H9 (cell line): ENCODE measurements around the gene SIRPB1. TPM values are rescaled to one million over a fixed set of nuclear protein-coding genes. Genes with fewer than 3 reads are reported as not detected.

ENCODE experiments used
- DNase-seq: peaks from one replicate; pipeline ENCODE4 v3.0.0-alpha.2; 2017
- H2AFZ ChIP-seq: one replicate; pipeline ENCODE4 v1.6.1; 2013; ENCODE audit warnings: mild to moderate bottlenecking, low read length, control low read depth, moderate library complexity
- H2AK5ac ChIP-seq: 2 replicates; pipeline ENCODE4 v1.6.1; 2013; ENCODE audit warnings: low read length, control low read depth, mixed read lengths; ENCODE audit not compliant: insufficient read length
- H2BK120ac ChIP-seq: one replicate; pipeline ENCODE4 v1.6.1; 2013; ENCODE audit warnings: low read depth, mild to moderate bottlenecking, low read length, control low read depth, inconsistent platforms; ENCODE audit not compliant: poor library complexity, severe bottlenecking
- H2BK12ac ChIP-seq: 2 replicates; pipeline ENCODE4 v1.6.1; 2013; ENCODE audit warnings: low read length, control low read depth, mixed read lengths, low read depth; ENCODE audit not compliant: insufficient read length
- H2BK15ac ChIP-seq: 2 replicates; pipeline ENCODE4 v1.6.1; 2013; ENCODE audit warnings: low read depth, low read length, control low read depth
- H2BK20ac ChIP-seq: one replicate; pipeline ENCODE4 v1.6.1; 2013; ENCODE audit warnings: low read depth, mild to moderate bottlenecking, low read length, control low read depth, inconsistent platforms; ENCODE audit not compliant: poor library complexity, severe bottlenecking
- H2BK5ac ChIP-seq: 2 replicates; pipeline ENCODE4 v1.6.1; 2013; ENCODE audit warnings: low read length, control low read depth, mixed read lengths; ENCODE audit not compliant: insufficient read length
- H3K14ac ChIP-seq: 2 replicates; pipeline ENCODE4 v1.6.1; 2013; ENCODE audit warnings: low read length, control low read depth; ENCODE audit not compliant: insufficient read depth
- H3K18ac ChIP-seq: 2 replicates; pipeline ENCODE4 v1.6.1; 2013; ENCODE audit warnings: low read depth, mild to moderate bottlenecking, mixed read lengths, low read length, control low read depth; ENCODE audit not compliant: insufficient read length
- H3K23ac ChIP-seq: 2 replicates; pipeline ENCODE4 v1.6.1; 2013; ENCODE audit warnings: low read length, control low read depth, mixed read lengths, low read depth; ENCODE audit not compliant: insufficient read length
- H3K23me2 ChIP-seq: 2 replicates; pipeline ENCODE4 v1.6.1; 2013; ENCODE audit warnings: low read depth, mild to moderate bottlenecking, mixed read lengths, low read length, control low read depth; ENCODE audit not compliant: insufficient read length, poor library complexity, severe bottlenecking
- H3K27ac ChIP-seq: 2 replicates; pipeline ENCODE4 v1.5.1; 2013; ENCODE audit warnings: low read length, control low read depth, mixed read lengths, low read depth; ENCODE audit not compliant: insufficient read length
- H3K27me3 ChIP-seq: 2 replicates; pipeline ENCODE4 v1.6.1; 2013; ENCODE audit warnings: low read length, control low read depth, inconsistent platforms; ENCODE audit not compliant: insufficient read depth
- H3K4ac ChIP-seq: 2 replicates; pipeline ENCODE4 v1.6.1; 2013; ENCODE audit warnings: low read depth, mild to moderate bottlenecking, control low read depth, inconsistent platforms, low read length, moderate library complexity
- H3K4me1 ChIP-seq: 2 replicates; pipeline ENCODE4 v1.6.1; 2013; ENCODE audit warnings: low read length, control low read depth, inconsistent platforms; ENCODE audit not compliant: insufficient read depth
- H3K4me2 ChIP-seq: 2 replicates; pipeline ENCODE4 v1.6.1; 2013; ENCODE audit warnings: low read length, control low read depth, mixed read lengths; ENCODE audit not compliant: insufficient read length, insufficient read depth
- H3K56ac ChIP-seq: 2 replicates; pipeline ENCODE4 v1.6.1; 2013; ENCODE audit warnings: low read depth, mild to moderate bottlenecking, mixed read lengths, low read length, control low read depth; ENCODE audit not compliant: insufficient read length
- H3K79me1 ChIP-seq: 2 replicates; pipeline ENCODE4 v1.6.1; 2013; ENCODE audit warnings: low read depth, mild to moderate bottlenecking, moderate library complexity, low read length, control low read depth, inconsistent platforms; ENCODE audit not compliant: insufficient read depth, poor library complexity, severe bottlenecking
- H3K79me2 ChIP-seq: 2 replicates; pipeline ENCODE4 v1.6.1; 2013; ENCODE audit warnings: low read length, control low read depth, inconsistent platforms; ENCODE audit not compliant: insufficient read depth
- H3K9ac ChIP-seq: 2 replicates; pipeline ENCODE4 v1.6.1; 2013; ENCODE audit warnings: low read length, control low read depth, mixed read lengths; ENCODE audit not compliant: insufficient read length; ENCODE audit errors: extremely low read depth
- H3K9me3 ChIP-seq: one replicate; pipeline ENCODE4 v1.6.1; 2013; ENCODE audit warnings: low read depth, low read length, inconsistent platforms; ENCODE audit not compliant: control insufficient read depth
- H3T11ph ChIP-seq: one replicate; pipeline ENCODE4 v1.6.1; 2013; ENCODE audit warnings: mild to moderate bottlenecking, low read length, control low read depth, inconsistent platforms
- H4K20me1 ChIP-seq: one replicate; pipeline ENCODE4 v1.6.1; 2013; ENCODE audit not compliant: control insufficient read depth, insufficient read length, insufficient read depth
- H4K5ac ChIP-seq: 2 replicates; pipeline ENCODE4 v1.6.1; 2013; ENCODE audit warnings: low read depth, mild to moderate bottlenecking, mixed read lengths, low read length, control low read depth; ENCODE audit not compliant: insufficient read length
- H4K8ac ChIP-seq: replicated peaks from 2 replicates; pipeline ENCODE4 v1.6.1; 2013; ENCODE audit warnings: low read length, control low read depth, mixed read lengths, low read depth; ENCODE audit not compliant: insufficient read length
- H4K91ac ChIP-seq: 2 replicates; pipeline ENCODE4 v1.6.1; 2013; ENCODE audit warnings: low read depth, mild to moderate bottlenecking, moderate library complexity, mixed read lengths, low read length, control low read depth; ENCODE audit not compliant: insufficient read length
- H3K27ac Mint-ChIP-seq, 3 experiments: 2 replicates in 2 of 3; 3 replicates in 1 of 3; pipeline ENCODE4 v1.8.0; 2020 to 2021; ENCODE audit warnings: mixed read lengths in 3 of 3, mild to moderate bottlenecking in 1 of 3, moderate library complexity in 1 of 3
- H3K27me3 Mint-ChIP-seq: 2 replicates; pipeline ENCODE4 v1.8.0; 2021; ENCODE audit warnings: low read depth, mild to moderate bottlenecking, moderate library complexity, mixed read lengths
- H3K36me3 Mint-ChIP-seq, 3 experiments: 2 replicates in 2 of 3; 3 replicates in 1 of 3; pipeline ENCODE4 v1.8.0; 2020 to 2021; ENCODE audit warnings: low read depth in 3 of 3, mixed read lengths in 3 of 3; ENCODE audit not compliant: insufficient read depth in 1 of 3
- H3K4me1 Mint-ChIP-seq, 2 experiments: 2 replicates each; pipeline ENCODE4 v1.8.0; 2020; ENCODE audit warnings: mixed read lengths in 2 of 2
- H3K4me3 Mint-ChIP-seq, 2 experiments: 2 replicates in 1 of 2; 3 replicates in 1 of 2; pipeline ENCODE4 v1.8.0; 2020 to 2021; ENCODE audit warnings: mild to moderate bottlenecking in 2 of 2, mixed read lengths in 2 of 2, moderate library complexity in 1 of 2
- H3K9me3 Mint-ChIP-seq, 2 experiments: 2 replicates in 1 of 2; 3 replicates in 1 of 2; pipeline ENCODE4 v1.8.0; 2020; ENCODE audit warnings: mild to moderate bottlenecking in 2 of 2, mixed read lengths in 2 of 2, moderate library complexity in 1 of 2
- CTCF ChIP-seq: fragments of 200-600 bp; sonication (generic); conservative IDR thresholded peaks from 3 replicates; pipeline ENCODE4 v1.8.0; 2021; ENCODE audit warnings: antibody characterized with exemption, mild to moderate bottlenecking
- WGBS: extraction: QIAGEN DNeasy Blood & Tissue Kit; methylation state at CpG from one replicate; pipeline ENCODE4 v1.1.7; 2013; ENCODE audit warnings: missing lambda C conversion rate, low lambda C conversion rate, mixed read lengths; ENCODE audit not compliant: insufficient read length; ENCODE audit errors: extremely low coverage; 5-methylcytosine and 5-hydroxymethylcytosine counted together
- total RNA-seq: library from RNA; stranded (reverse); gene quantifications from 2 replicates; pipeline ENCODE4 v1.2.1, GENCODE V29; 2021

The SIRPB1 gene
- total RNA-seq, 1 experiment from 2014 or later, result 1.0 TPM

GRCh38 chr20:1636621-1637020, 16.8 kb upstream of the SIRPB1 start:
- Histone ChIP-seq H3K4ac (no peak overlapping the region), H2BK120ac (no peak overlapping the region), H3K18ac (no peak overlapping the region), H2AFZ (no peak overlapping the region), H3K9me3 (no peaks in the 10 kb centered on the region), H4K91ac (no peak overlapping the region), H3K27ac (no peak overlapping the region), H2AK5ac (no peak overlapping the region), H4K5ac (no peak overlapping the region), H3K23ac (no peak overlapping the region), H2BK20ac (no peak overlapping the region), H3K4me2 (no peak overlapping the region), H4K20me1 (no peaks in the 10 kb centered on the region), H3K56ac (no peak overlapping the region), H2BK5ac (no peak overlapping the region), H3K23me2 (no peaks in the 10 kb centered on the region), H3K14ac (no peak overlapping the region), H3K9ac (no peak overlapping the region), H3K79me1 (no peaks in the 10 kb centered on the region), H3T11ph (no peak overlapping the region), H2BK12ac (no peak overlapping the region), H3K79me2 (no peaks in the 10 kb centered on the region), H2BK15ac (no peak overlapping the region), H3K27me3 (no peaks in the 10 kb centered on the region), H4K8ac (no peak overlapping the region), H3K4me1 (no peaks in the 10 kb centered on the region; the same call in 1 of the 2 replicates)
- TF ChIP-seq CTCF, result peak; percentile 41
- H3K27me3 Mint-ChIP-seq, result peaks cover 5% of the 10 kb centered on the region
- H3K9me3 Mint-ChIP-seq, result peaks cover 13% of the 10 kb centered on the region in 2 experiments; a peak in 4 of 5 replicates
- H3K36me3 Mint-ChIP-seq, result peaks cover 0 to 4% (median 0%) of the 10 kb centered on the region in 3 experiments; a peak in 2 of 7 replicates
- no peak overlapping the region for H3K27ac Mint-ChIP-seq
- peaks cover 7 to 21% of the 10 kb centered on the region in 2 experiments for H3K4me1 Mint-ChIP-seq
- DNase-seq, result no peak
- no CpG with 5 or more reads among the region's 2 CpGs for WGBS
- no peak overlapping the region for H3K4me3 Mint-ChIP-seq
